Measurements from ENCODE around the gene DNAJC13. TPM values are rescaled to one million over a fixed set of nuclear protein-coding genes. Genes with fewer than 3 reads are reported as not detected.

Gene DNAJC13
- total and polyA plus RNA-seq, 5 experiments from 2014 or later, result 7.6 to 45.9 (median 8.9) TPM

DNA sequence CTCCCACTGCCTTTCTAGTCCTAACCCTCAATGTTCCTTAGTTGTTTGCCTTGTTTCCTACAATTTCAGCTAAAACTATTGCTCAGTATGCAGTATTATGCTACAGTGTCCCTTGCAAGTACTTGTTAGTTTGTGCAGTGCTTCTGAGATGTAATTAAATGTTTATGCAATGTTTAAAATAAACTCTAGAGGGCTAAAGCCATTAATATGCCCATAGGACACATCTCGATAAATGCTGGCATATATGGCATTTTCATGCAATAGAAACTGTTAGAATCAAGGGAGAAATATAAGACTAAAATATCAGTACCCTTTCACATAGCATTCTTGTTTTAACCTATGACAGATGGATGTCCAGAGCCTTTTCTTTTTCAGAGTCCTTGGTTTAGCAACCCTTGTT is 120.0 kb downstream of the DNAJC13 start:
- no peaks in the 10 kb centered on the region for H3K9me3 Mint-ChIP-seq
- H3K27me3 Mint-ChIP-seq, result no peaks in the 10 kb centered on the region
- no peak overlapping the region for H3K4me3 Mint-ChIP-seq
- POLR2A ChIA-PET, result no interaction called here
- peaks cover 0 to 3% (median under 1%) of the 10 kb centered on the region in 4 donors for H3K4me1 Mint-ChIP-seq
- DNase-seq, result no peak
- no peak for ATAC-seq
- peak overlapping the region in 3 of 10 donors; percentile 32 to 38 (median 35) for H3K27ac Mint-ChIP-seq
- peaks cover 0 to 71% (median 24%) of the 10 kb centered on the region in 3 donors for H3K36me3 Mint-ChIP-seq

DNA sequence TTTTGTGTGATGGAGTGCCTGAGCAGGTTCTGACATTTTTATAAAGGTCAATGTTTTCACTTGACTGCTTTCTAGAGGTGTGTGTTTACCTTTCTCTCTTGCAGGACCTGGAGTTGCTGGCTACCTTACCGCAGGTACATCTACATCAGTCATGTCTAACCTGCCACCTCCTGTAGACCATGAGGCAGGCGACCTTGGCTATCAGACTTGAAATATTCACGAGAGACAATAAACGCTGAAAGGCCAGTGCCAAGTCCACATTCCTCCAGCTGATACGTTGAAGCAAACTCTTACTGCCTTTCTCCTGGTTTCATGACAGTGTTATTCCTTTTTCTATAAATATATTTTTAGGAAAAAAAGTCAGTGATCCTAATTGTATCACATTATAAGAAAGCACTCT is 120.8 kb downstream of the DNAJC13 start:
- H3K27ac Mint-ChIP-seq, result no peak overlapping the region
- no peaks in the 10 kb centered on the region for H3K9me3 Mint-ChIP-seq
- peaks cover 0 to 69% (median 24%) of the 10 kb centered on the region in 3 donors for H3K36me3 Mint-ChIP-seq
- ATAC-seq, result no peak
- no peak overlapping the region for H3K4me3 Mint-ChIP-seq
- no peaks in the 10 kb centered on the region for H3K27me3 Mint-ChIP-seq
- POLR2A ChIA-PET, result no interaction called here
- peaks cover 0 to 6% (median 2%) of the 10 kb centered on the region in 4 donors for H3K4me1 Mint-ChIP-seq
- DNase-seq, result no peak

DNA sequence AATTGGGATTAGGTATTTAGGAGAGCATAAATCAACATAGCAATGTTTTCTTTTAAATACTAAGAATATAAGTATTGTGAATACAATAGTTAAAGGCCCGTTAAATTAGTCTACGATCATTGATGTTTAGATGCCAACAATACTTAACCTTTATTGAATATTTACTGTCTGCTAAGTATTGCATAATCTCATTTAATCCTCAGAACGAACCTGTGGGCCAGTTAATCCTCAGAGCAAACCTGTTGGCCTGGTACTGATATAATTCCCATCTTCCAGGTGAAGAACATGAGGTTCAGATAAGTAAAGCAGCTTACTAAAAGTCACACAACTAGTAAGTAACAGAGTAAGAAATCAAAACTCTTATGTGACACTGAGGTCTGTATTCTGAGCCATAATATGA is 122.4 kb downstream of the DNAJC13 start:
- ATAC-seq (no peak), DNase-seq (no peak)
- Mint-ChIP-seq H3K27me3 (no peaks in the 10 kb centered on the region), H3K27ac (peak overlapping the region in 1 of 10 donors; percentile 36), H3K9me3 (no peaks in the 10 kb centered on the region), H3K36me3 (peaks cover 0 to 55% (median 24%) of the 10 kb centered on the region in 3 donors), H3K4me3 (no peak overlapping the region), H3K4me1 (peaks cover 0 to 8% (median 4%) of the 10 kb centered on the region in 4 donors)
- POLR2A ChIA-PET, result no interaction called here

DNA sequence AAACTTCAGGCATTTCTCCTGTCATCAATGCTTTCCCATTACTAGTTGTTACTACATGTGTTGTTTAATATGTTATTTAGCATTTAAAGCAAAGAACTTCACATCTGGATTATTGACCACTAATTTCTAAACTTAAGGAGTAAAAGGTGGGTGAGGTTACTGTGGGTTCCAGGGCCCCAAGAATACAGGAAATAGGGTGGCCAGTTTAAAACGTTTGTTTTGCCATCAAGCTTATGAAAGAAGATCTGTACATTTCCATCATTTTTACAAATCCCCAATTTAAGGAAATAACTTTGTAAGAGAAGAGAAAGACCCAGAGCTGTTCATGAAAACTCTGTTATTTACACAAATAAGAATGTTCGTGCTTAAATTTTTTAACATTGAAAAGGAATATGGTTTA is 125.3 kb downstream of the DNAJC13 start:
- H3K36me3 Mint-ChIP-seq, result peaks cover 0 to 33% (median 26%) of the 10 kb centered on the region in 3 donors
- POLR2A ChIA-PET, result no interaction called here
- no peak overlapping the region for H3K4me3 Mint-ChIP-seq
- no peaks in the 10 kb centered on the region for H3K27me3 Mint-ChIP-seq
- H3K27ac Mint-ChIP-seq, result peak overlapping the region in 2 of 10 donors; percentile 6 to 24
- H3K4me1 Mint-ChIP-seq, result peaks cover 0 to 8% (median 4%) of the 10 kb centered on the region in 4 donors
- DNase-seq (no peak), ATAC-seq (no peak)
- no peaks in the 10 kb centered on the region for H3K9me3 Mint-ChIP-seq

DNA sequence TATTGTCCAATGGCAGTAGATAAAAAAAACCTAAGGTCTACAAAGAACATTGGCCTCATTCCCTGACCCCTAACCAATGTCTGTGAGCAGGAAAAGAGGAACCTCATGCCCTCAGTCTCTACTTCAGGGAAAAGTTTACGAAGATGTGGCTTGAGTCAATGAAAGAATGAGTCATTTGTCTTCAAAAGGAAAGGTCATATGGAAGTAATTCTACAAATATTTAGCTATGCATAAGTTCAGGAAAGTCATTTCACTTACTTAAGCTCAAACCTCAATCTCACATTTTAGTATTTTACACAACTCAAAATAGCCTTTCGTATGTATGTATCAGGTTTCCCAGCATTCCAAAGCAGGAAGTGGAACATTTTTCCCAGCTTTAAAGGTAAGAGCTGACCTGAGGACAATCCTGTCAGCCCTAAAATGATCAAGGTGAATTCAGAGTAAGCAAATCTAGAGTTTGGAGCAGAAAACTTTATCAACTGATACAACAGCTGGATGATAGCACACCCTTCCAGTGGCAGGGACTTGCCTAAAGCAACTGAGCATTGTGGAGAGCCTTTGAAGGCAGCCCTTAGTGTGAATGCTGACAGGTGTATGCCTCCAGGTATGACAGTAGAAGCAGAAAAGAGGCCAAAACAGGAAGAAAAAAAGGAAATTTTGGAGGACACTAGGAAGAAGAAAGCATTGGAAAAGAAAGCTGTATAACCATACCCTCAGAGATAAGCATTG is 125.9 kb downstream of the DNAJC13 start:
- H3K4me3 Mint-ChIP-seq, result no peak overlapping the region
- peaks cover 0 to 8% (median 4%) of the 10 kb centered on the region in 4 donors for H3K4me1 Mint-ChIP-seq
- POLR2A ChIA-PET, result no interaction called here
- peak overlapping the region in 1 of 10 donors; percentile 69 for H3K27ac Mint-ChIP-seq
- no peaks in the 10 kb centered on the region for H3K27me3 Mint-ChIP-seq
- ATAC-seq, result no peak
- no peak for DNase-seq
- peaks cover 0 to 27% (median 21%) of the 10 kb centered on the region in 3 donors for H3K36me3 Mint-ChIP-seq
- H3K9me3 Mint-ChIP-seq, result peaks cover 0 to 2% (median 0%) of the 10 kb centered on the region in 9 donors

DNA sequence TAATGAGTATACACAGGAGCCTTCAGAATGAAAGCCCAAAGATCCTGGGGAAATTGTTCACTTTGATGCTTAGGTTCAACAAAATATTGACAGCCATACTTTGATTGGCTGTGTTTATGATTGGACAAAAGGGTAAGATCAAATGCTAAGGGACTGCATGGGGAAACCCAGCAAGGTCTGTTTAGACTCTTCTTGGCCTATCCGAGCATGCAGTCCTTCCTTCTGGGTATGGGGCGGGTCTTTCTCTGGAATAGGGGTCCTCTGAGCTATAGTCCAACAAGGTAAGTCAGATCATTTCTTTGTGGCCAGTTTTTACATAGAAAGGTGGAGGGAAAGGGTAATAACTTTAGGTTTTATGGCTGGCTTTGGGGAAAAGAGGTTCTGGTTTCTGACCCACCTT is 126.8 kb downstream of the DNAJC13 start:
- Mint-ChIP-seq H3K36me3 (peaks cover 0 to 19% (median 16%) of the 10 kb centered on the region in 3 donors), H3K27me3 (no peaks in the 10 kb centered on the region), H3K9me3 (peaks cover 0 to 3% (median 0%) of the 10 kb centered on the region in 9 donors), H3K4me3 (no peak overlapping the region), H3K27ac (no peak overlapping the region), H3K4me1 (peaks cover 0 to 9% (median 4%) of the 10 kb centered on the region in 4 donors)
- DNase-seq (no peak), ATAC-seq (no peak)
- POLR2A ChIA-PET, result no interaction called here

DNA sequence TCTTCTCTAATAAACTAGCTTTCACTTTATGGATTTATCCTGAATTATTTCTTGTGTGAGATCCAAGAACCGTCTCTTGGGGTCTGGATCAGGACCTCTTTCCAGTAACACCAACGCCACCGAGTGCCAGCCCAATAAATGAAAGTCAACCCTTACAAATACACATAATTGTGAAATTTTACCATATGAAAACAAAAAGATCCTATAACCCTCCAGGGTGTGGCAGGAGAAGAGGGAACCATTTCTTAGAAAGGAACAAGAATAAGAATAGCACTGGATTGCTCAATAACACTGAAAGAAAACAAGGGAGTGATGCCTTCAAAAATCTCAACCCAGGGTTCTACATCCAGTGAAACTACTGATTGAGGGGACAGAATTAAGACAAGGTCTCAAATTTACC is 128.2 kb downstream of the DNAJC13 start:
- POLR2A ChIA-PET, result no interaction called here
- Mint-ChIP-seq H3K27ac (no peak overlapping the region), H3K4me3 (no peak overlapping the region), H3K9me3 (peaks cover 0 to 3% (median 0%) of the 10 kb centered on the region in 9 donors), H3K4me1 (peaks cover 11 to 19% (median 13%) of the 10 kb centered on the region in 4 donors), H3K36me3 (peaks cover 0 to 8% (median 8%) of the 10 kb centered on the region in 3 donors), H3K27me3 (no peaks in the 10 kb centered on the region)
- ATAC-seq (no peak), DNase-seq (no peak)

DNA sequence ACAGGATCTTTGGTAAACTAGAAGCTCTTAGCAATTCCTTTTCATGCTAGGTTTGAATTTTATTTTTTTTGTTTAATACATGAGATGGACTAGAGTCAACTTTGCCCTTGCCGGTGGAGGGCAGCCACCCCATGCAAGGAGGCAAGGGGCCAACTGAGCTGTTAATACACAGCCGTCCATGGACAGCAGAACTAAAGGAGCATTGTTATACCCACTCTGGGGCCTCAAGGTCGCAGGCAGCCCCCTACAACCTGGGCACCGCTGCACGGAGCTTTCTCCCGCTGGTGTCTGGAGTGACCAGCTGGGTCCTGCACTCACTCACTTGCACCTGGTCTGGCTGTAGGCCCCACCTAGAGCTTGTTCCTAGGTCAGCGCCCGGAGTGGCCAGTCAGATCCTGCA is 131.9 kb downstream of the DNAJC13 start:
- Mint-ChIP-seq H3K9me3 (peaks cover 0 to 3% (median 0%) of the 10 kb centered on the region in 9 donors), H3K27me3 (no peaks in the 10 kb centered on the region), H3K36me3 (peaks cover 0 to 3% (median 0%) of the 10 kb centered on the region in 3 donors), H3K27ac (peak overlapping the region in 3 of 10 donors; percentile 10 to 50 (median 30)), H3K4me3 (no peak overlapping the region), H3K4me1 (peaks cover 13 to 17% (median 16%) of the 10 kb centered on the region in 4 donors)
- DNase-seq (no peak), ATAC-seq (no peak)
- POLR2A ChIA-PET, result no interaction called here

DNA sequence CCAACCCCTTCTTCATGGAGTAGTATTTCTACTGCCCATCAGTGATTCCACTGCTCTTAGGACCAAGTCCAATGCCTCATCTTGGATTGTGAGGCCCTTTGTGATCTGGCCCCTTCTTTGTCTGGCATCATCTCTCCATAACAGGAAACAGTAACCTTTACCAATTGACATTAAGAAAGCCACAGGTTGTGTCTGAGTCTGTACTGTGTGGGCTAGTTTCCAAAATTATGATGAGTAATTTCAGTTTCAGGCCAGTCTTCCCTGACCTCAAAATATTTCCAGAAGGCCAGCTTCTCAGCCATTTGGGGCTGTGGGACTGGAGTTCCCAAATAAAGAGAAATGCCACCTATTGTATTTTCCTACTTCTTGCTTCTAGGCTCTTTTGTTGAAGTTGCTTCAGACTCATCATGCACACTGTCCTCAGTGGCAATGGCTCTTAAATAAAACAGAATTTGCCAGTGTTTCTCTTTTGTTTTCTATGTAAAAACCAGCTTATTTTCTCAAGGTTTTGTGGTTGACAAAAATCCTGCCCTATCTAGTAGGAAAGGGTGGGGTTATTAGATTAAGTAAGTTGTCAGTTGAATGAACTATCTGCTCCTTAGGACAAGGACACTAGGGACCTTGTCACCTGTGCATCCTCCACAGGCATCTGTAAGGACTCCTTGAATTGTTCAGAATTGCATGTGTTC is 132.7 kb downstream of the DNAJC13 start:
- Mint-ChIP-seq H3K27me3 (no peaks in the 10 kb centered on the region), H3K4me3 (no peak overlapping the region), H3K27ac (peak overlapping the region in 8 of 10 donors; percentile 1 to 64 (median 44)), H3K36me3 (peaks cover 0 to 4% (median 3%) of the 10 kb centered on the region in 3 donors), H3K9me3 (peaks cover 0 to 3% (median 0%) of the 10 kb centered on the region in 9 donors), H3K4me1 (peaks cover 11 to 17% (median 16%) of the 10 kb centered on the region in 4 donors)
- POLR2A ChIA-PET, result no interaction called here
- DNase-seq (no peak), ATAC-seq (no peak)

DNA sequence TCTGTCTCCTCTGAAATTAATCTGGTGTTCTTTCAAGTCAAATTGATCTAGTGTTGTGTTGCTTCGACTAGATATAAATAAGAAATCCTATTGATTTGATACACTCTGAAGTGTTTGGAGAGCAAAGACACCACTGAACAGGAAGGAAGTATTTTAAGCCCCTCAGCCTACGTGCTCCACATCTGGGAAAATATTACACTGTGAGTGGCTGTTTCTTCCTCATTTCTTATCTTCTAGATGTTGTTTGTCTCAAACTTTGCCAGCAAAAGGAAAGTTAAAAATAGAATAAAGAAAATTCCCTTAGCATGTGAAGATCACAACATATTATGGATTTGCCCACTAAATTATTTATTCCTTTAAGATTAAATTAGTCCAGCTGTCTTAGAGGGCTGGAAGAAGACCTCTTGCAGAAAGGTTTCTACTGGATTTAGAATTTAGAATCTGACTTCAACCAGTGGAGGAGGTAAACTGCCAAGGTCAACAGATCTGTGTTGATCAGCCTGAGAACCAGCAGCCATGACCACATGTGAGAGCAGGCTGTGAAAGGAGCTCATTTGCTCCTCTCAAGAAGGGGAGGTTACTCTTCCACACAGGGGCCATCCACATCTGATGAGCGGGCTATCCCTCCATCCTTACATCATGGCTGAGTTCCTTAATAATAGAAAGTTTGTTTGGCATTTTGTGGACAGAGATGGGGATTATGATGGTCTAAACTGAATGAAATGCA is 133.4 kb downstream of the DNAJC13 start:
- H3K9me3 Mint-ChIP-seq, result peaks cover 0 to 3% (median 0%) of the 10 kb centered on the region in 9 donors
- POLR2A ChIA-PET, result no interaction called here
- peaks cover 0 to 4% (median 0%) of the 10 kb centered on the region in 3 donors for H3K36me3 Mint-ChIP-seq
- H3K4me3 Mint-ChIP-seq, result no peak overlapping the region
- ATAC-seq, result no peak
- H3K27me3 Mint-ChIP-seq, result no peaks in the 10 kb centered on the region
- DNase-seq, result no peak
- H3K4me1 Mint-ChIP-seq, result peaks cover 11 to 17% (median 16%) of the 10 kb centered on the region in 4 donors
- peak overlapping the region in 7 of 10 donors; percentile 1 to 64 (median 59) for H3K27ac Mint-ChIP-seq

DNA sequence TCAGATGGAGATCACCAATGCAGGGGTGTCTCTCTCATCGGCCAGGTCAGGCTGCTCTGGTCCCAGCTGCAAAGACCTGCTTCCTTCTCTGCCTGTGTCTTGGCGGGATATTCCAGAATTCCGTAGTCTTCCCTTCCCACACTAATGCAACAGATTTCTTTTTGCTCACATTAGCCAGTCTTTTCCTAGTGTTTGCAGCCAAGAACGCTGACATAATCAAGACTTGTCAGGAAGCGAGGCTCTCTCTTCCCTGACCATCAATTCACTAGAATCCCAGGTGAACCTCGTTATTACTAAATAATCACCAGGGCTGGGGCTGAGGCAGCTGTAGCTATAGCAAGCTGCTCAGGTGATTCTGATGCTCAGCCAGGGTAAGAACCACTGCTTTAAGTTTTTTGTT is 136.5 kb downstream of the DNAJC13 start:
- Mint-ChIP-seq H3K9me3 (no peaks in the 10 kb centered on the region), H3K36me3 (peaks cover 0 to 21% (median 6%) of the 10 kb centered on the region in 3 donors), H3K27ac (no peak overlapping the region)

DNA sequence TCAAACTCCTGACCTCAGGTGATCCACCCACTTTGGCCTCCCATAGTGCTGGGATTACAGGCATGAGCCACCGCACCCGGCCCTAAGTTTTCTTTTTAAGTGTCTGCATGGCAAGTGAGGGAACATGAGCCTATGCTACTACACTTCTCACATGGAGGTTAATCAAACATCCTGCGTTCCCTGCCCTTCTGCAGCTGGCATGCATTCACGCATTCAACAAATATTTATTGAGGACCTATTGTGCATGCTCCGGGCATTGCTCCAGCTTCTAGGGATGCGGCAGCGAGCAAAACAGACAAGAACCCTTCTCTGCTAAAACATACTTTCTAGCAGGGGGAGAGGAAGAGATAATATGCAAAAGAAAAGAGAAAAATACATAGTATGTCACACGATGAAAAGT is 137.1 kb downstream of the DNAJC13 start:
- H3K4me3 Mint-ChIP-seq, result no peak overlapping the region
- POLR2A ChIA-PET, result no interaction called here
- no peak for DNase-seq
- H3K27ac Mint-ChIP-seq, result peak overlapping the region in 1 of 10 donors; percentile 21
- H3K9me3 Mint-ChIP-seq, result no peaks in the 10 kb centered on the region
- ATAC-seq, result no peak
- peaks cover 0 to 25% (median 8%) of the 10 kb centered on the region in 3 donors for H3K36me3 Mint-ChIP-seq
- no peaks in the 10 kb centered on the region for H3K27me3 Mint-ChIP-seq
- H3K4me1 Mint-ChIP-seq, result peaks cover 13 to 19% (median 15%) of the 10 kb centered on the region in 4 donors

More for the DNA sequence above, 136.5 kb downstream of the DNAJC13 start:
- H3K27me3 Mint-ChIP-seq, result no peaks in the 10 kb centered on the region
- POLR2A ChIA-PET, result no interaction called here
- ATAC-seq (no peak), DNase-seq (no peak)
- peaks cover 12 to 19% (median 17%) of the 10 kb centered on the region in 4 donors for H3K4me1 Mint-ChIP-seq
- no peak overlapping the region for H3K4me3 Mint-ChIP-seq
